BLaER1 treated with 17β-estradiol and CSF1 and Interleukin-3, amounts not matched to agents 10 nM and 100 nM (cell line): Measurements from ENCODE around the gene ATXN7L1.

Experiments used
- H3K27ac ChIP-seq, 11 experiments: shearing (Covaris generic); formaldehyde crosslinking; 2 replicates each; pipeline ENCODE4 v1.8.1; 2022
- H3K27me3 ChIP-seq, 11 experiments: shearing (Covaris generic); formaldehyde crosslinking; 2 replicates each; pipeline ENCODE4 v1.8.1; 2022
- H3K36me3 ChIP-seq, 11 experiments: shearing (Covaris generic); formaldehyde crosslinking; 2 replicates each; pipeline ENCODE4 v1.8.1; 2022
- H3K4me1 ChIP-seq, 10 experiments: shearing (Covaris generic); formaldehyde crosslinking; 2 replicates each; pipeline ENCODE4 v1.8.1; 2022
- H3K4me2 ChIP-seq, 11 experiments: shearing (Covaris generic); formaldehyde crosslinking; 2 replicates each; pipeline ENCODE4 v1.8.1; 2022
- H3K4me3 ChIP-seq, 10 experiments: shearing (Covaris generic); formaldehyde crosslinking; 2 replicates each; pipeline ENCODE4 v1.8.1; 2022
- H3K9ac ChIP-seq, 11 experiments: shearing (Covaris generic); formaldehyde crosslinking; 2 replicates each; pipeline ENCODE4 v1.8.1; 2022
- H3K9me3 ChIP-seq, 11 experiments: shearing (Covaris generic); formaldehyde crosslinking; replicated peaks in 1 of 11; 2 replicates each; pipeline ENCODE4 v1.8.1; 2022
- H4K20me1 ChIP-seq, 11 experiments: shearing (Covaris generic); formaldehyde crosslinking; 2 replicates each; pipeline ENCODE4 v1.8.1; 2022
- Cebpa-rat ChIP-seq, 11 experiments: shearing (Covaris generic); IDR thresholded peaks; 2 replicates each; pipeline ENCODE4 v1.8.1; 2022

ATXN7L1 gene

GRCh38 chr7:105638902-105639495, 237.4 kb downstream of the ATXN7L1 start:
- Histone ChIP-seq H3K36me3 (peaks cover 55 to 100% (median 86%) of the 10 kb centered on the region in 11 experiments), H3K4me2 (no peak overlapping the region), H3K4me3 (no peak overlapping the region), H3K27ac (no peak overlapping the region), H3K27me3 (no peaks in the 10 kb centered on the region), H3K9me3 (no peaks in the 10 kb centered on the region), H4K20me1 (peaks cover 0 to 15% (median 0%) of the 10 kb centered on the region in 11 experiments; a peak in 1 of 22 replicates), H3K4me1 (no peaks in the 10 kb centered on the region), H3K9ac (no peak overlapping the region)
- no peak for TF ChIP-seq Cebpa-rat (IDR thresholded peaks at IDR 0.05)

- no peak overlapping the region for H3K4me3 ChIP-seq
- H3K4me1 ChIP-seq = no peaks in the 10 kb centered on the region
- H3K27ac ChIP-seq = no peak overlapping the region
- no peak for TF ChIP-seq Cebpa-rat (IDR thresholded peaks at IDR 0.05)
- H4K20me1 ChIP-seq = peaks cover 0 to 15% (median 0%) of the 10 kb centered on the region in 11 experiments; a peak in 1 of 22 replicates
- H3K9ac ChIP-seq = no peak overlapping the region
- H3K36me3 ChIP-seq = peaks cover 54 to 100% (median 87%) of the 10 kb centered on the region in 11 experiments
- no peaks in the 10 kb centered on the region for H3K27me3 ChIP-seq
- H3K4me2 ChIP-seq = no peak overlapping the region
- no peaks in the 10 kb centered on the region for H3K9me3 ChIP-seq
Measured at GRCh38 chr7:105638334-105638733, 238.1 kb downstream of the ATXN7L1 start.

- Histone ChIP-seq H3K9me3 (no peaks in the 10 kb centered on the region), H3K4me2 (no peak overlapping the region), H3K27me3 (no peaks in the 10 kb centered on the region), H3K4me1 (no peaks in the 10 kb centered on the region), H3K27ac (no peak overlapping the region), H3K9ac (no peak overlapping the region), H3K4me3 (no peak overlapping the region), H4K20me1 (peaks cover 0 to 15% (median 0%) of the 10 kb centered on the region in 11 experiments; a peak in 1 of 22 replicates), H3K36me3 (peaks cover 48 to 99% (median 82%) of the 10 kb centered on the region in 11 experiments)
- TF ChIP-seq Cebpa-rat (IDR thresholded peaks at IDR 0.05) = no peak
Measured at GRCh38 chr7:105637755-105638154, 238.6 kb downstream of the ATXN7L1 start.

DNA sequence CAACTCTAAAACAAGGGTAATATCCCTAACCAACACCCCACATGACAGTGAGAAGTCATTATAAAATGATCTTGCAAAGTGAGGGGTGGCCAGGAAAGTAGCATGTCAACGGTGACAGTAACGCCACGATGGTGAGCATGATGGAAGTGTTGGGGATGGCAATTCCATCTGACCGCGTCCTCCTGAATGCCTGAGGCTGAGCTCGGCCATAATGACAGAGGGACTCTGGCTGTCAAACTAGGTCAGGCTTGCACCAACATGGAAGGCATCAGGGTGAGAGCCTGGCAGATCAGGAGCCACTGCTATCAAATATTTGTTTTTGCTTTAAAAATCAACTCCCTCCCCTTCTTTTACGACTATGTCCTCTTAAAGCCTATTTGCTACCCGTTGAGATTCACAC, 239.4 kb downstream of the ATXN7L1 start:
- Histone ChIP-seq H4K20me1 (peaks cover 0 to 15% (median 0%) of the 10 kb centered on the region in 11 experiments; a peak in 1 of 22 replicates), H3K27me3 (no peaks in the 10 kb centered on the region), H3K4me3 (no peak overlapping the region), H3K4me1 (no peaks in the 10 kb centered on the region), H3K4me2 (no peak overlapping the region), H3K9ac (no peak overlapping the region), H3K36me3 (peaks cover 40 to 99% (median 74%) of the 10 kb centered on the region in 11 experiments), H3K9me3 (no peaks in the 10 kb centered on the region), H3K27ac (no peak overlapping the region)
- TF ChIP-seq Cebpa-rat (IDR thresholded peaks at IDR 0.05) = no peak

DNA sequence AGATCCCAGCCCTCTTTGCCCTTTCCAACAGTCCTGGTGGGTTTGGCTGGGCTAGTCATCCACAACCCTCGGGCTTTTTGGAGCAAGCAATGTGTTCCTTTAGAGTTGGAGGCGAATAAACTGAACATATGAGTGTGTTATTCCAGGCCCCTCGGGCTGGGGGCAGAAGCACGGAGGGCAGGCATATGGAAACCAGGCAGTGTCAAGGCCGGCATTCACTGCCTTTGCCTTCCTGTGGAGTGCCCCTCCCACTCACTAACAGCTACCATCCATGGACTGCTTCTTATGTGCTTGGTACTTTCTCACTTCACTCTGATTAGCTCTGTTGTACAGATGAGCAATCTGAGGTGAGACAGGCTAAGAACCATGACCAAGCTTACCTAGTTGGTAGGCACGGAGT, 241.2 kb downstream of the ATXN7L1 start:
- no peak overlapping the region for H3K27ac ChIP-seq
- no peaks in the 10 kb centered on the region for H3K27me3 ChIP-seq
- no peaks in the 10 kb centered on the region for H3K9me3 ChIP-seq
- peaks cover 0 to 5% (median 0%) of the 10 kb centered on the region in 11 experiments; a peak in 1 of 22 replicates for H4K20me1 ChIP-seq
- no peaks in the 10 kb centered on the region for H3K4me1 ChIP-seq
- no peak for TF ChIP-seq Cebpa-rat (IDR thresholded peaks at IDR 0.05)
- H3K4me2 ChIP-seq = no peak overlapping the region
- H3K36me3 ChIP-seq = peaks cover 40 to 99% (median 77%) of the 10 kb centered on the region in 11 experiments
- no peak overlapping the region for H3K9ac ChIP-seq
- H3K4me3 ChIP-seq = no peak overlapping the region

DNA sequence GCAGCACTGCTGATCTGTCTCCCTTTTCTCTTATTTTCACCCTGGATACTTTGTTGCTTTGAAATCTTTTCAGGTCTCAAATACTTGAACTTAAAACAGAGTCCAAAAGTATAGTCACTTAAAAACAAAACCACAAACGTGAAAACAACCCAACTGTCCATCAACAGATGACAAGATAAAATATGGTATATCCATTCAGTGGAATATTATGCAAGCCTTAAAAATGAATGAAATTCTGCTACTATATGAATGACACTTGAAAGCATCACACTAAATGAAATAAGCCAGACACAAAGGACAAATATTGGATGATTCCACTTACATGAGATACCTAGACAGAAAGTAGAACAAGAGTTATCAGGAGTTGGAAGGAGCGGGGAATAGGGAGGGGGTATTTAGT, 250.4 kb downstream of the ATXN7L1 start:
- H3K36me3 ChIP-seq = peaks cover 35 to 93% (median 60%) of the 10 kb centered on the region in 11 experiments
- no peak overlapping the region for H3K9ac ChIP-seq
- no peak for TF ChIP-seq Cebpa-rat (IDR thresholded peaks at IDR 0.05)
- H3K9me3 ChIP-seq = peaks cover 10 to 22% (median 14%) of the 10 kb centered on the region in 11 experiments
- no peaks in the 10 kb centered on the region for H3K4me1 ChIP-seq
- no peaks in the 10 kb centered on the region for H3K27me3 ChIP-seq
- peaks cover 0 to 6% (median 0%) of the 10 kb centered on the region in 11 experiments; a peak in 3 of 22 replicates for H4K20me1 ChIP-seq
- no peak overlapping the region for H3K4me2 ChIP-seq
- H3K27ac ChIP-seq = no peak overlapping the region
- no peak overlapping the region for H3K4me3 ChIP-seq

DNA sequence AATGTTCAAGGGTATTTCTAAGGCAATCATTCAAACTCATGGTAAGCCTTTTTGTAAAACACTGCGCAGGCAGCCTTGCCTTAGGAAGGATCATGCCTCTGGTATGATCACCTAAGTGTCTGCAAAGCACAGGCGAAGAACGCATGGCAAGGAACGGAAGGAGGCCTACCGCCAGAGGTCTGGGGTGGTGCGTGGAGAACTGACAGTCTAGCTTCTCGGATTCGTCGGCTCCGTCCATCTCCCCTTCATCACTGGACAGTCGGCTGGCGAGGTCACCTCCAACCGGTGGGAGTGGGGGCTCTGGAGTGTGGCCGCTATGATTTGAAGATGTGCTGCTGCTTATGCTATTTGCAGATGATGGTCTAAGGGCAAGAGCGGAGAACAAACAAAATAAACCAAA, 252.5 kb downstream of the ATXN7L1 start:
- TF ChIP-seq Cebpa-rat (IDR thresholded peaks at IDR 0.05) = no peak
- Histone ChIP-seq H3K9ac (no peak overlapping the region), H4K20me1 (peaks cover 0 to 6% (median 0%) of the 10 kb centered on the region in 11 experiments; a peak in 3 of 22 replicates), H3K4me3 (no peak overlapping the region), H3K27ac (no peak overlapping the region), H3K9me3 (peaks cover 10 to 22% (median 14%) of the 10 kb centered on the region in 11 experiments), H3K4me2 (no peak overlapping the region), H3K36me3 (peaks cover 31 to 92% (median 60%) of the 10 kb centered on the region in 11 experiments), H3K27me3 (no peaks in the 10 kb centered on the region), H3K4me1 (no peaks in the 10 kb centered on the region)

DNA sequence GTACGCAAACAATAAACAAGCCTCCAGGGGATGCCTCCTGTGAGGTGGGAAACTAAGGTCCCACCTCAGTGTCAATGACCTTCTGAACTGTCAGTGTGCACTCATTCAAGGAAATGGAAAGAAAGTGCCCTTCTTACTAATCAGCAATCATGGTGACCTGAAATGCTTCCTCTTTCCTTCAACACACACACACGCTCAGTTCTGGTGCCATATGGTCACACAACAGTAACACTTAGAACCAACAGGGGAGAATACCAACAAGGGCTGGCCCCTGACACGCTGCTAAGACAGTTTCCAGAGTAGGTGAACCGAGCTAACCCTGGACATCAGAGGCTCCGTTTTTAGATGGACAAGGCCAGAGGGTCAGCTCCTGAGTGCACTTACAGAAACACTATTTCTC, 253.0 kb downstream of the ATXN7L1 start:
- H3K27me3 ChIP-seq = no peaks in the 10 kb centered on the region
- TF ChIP-seq Cebpa-rat (IDR thresholded peaks at IDR 0.05) = no peak
- H3K9me3 ChIP-seq = peaks cover 10 to 22% (median 14%) of the 10 kb centered on the region in 11 experiments
- H3K27ac ChIP-seq = no peak overlapping the region
- peaks cover 0 to 6% (median 0%) of the 10 kb centered on the region in 11 experiments; a peak in 3 of 22 replicates for H4K20me1 ChIP-seq
- H3K36me3 ChIP-seq = peaks cover 31 to 96% (median 62%) of the 10 kb centered on the region in 11 experiments
- no peak overlapping the region for H3K4me3 ChIP-seq
- H3K4me1 ChIP-seq = no peaks in the 10 kb centered on the region
- H3K4me2 ChIP-seq = no peak overlapping the region
- H3K9ac ChIP-seq = no peak overlapping the region

- peaks cover 10 to 17% (median 14%) of the 10 kb centered on the region in 11 experiments for H3K9me3 ChIP-seq
- no peak overlapping the region for H3K4me2 ChIP-seq
- H3K4me1 ChIP-seq = no peaks in the 10 kb centered on the region
- H3K9ac ChIP-seq = no peak overlapping the region
- H3K4me3 ChIP-seq = no peak overlapping the region
- peaks cover 0 to 6% (median 0%) of the 10 kb centered on the region in 11 experiments; a peak in 3 of 22 replicates for H4K20me1 ChIP-seq
- TF ChIP-seq Cebpa-rat (IDR thresholded peaks at IDR 0.05) = no peak
- no peak overlapping the region for H3K27ac ChIP-seq
- H3K36me3 ChIP-seq = peaks cover 29 to 98% (median 71%) of the 10 kb centered on the region in 11 experiments
- H3K27me3 ChIP-seq = no peaks in the 10 kb centered on the region
Measured at GRCh38 chr7:105622106-105622731, 254.2 kb downstream of the ATXN7L1 start.
